Endothelial cell of umbilical vein (primary cell): Measurements from ENCODE around the gene MLPH. TPM values are rescaled to one million over a fixed set of nuclear protein-coding genes. Genes with fewer than 3 reads are reported as not detected.

ENCODE experiments used
- BruUV-seq: library from RNA; stranded (reverse); fragments of 400-500 nt; replicated peaks from 2 replicates; lab custom pipeline; 2021; lab: Mats Ljungman, UMichigan
- CTCF ChIA-PET: fragments of 300-600, 350-600 bp; sonication (Branson Sonifier 250); formaldehyde crosslinking; loops from one replicate; lab custom pipeline; 2021; ENCODE audit warnings: antibody characterized with exemption, inconsistent platforms; lab: Charles Lee
- POLR2A ChIA-PET: fragments of 300-600, 350-600 bp; sonication (Branson Sonifier 250); formaldehyde crosslinking; loops from one replicate; lab custom pipeline; 2021; ENCODE audit warnings: antibody characterized with exemption, inconsistent platforms; lab: Charles Lee
- DNase-seq: peaks from one replicate; pipeline ENCODE4 v3.0.0-alpha.2; 2011; ENCODE audit warnings: low read depth, low spot score
- FAIRE-seq: peaks from 2 replicates; lab custom pipeline; 2011; peaks lifted over from hg19 to GRCh38; lab: Jason Lieb, UNC
- H2AFZ ChIP-seq: 2 replicates; pipeline ENCODE4 v1.6.0; 2012; ENCODE audit warnings: low read depth, low read length, control low read depth, inconsistent platforms
- H3K27ac ChIP-seq: 2 replicates; pipeline ENCODE4 v1.5.1; 2011; ENCODE audit warnings: low read depth, mild to moderate bottlenecking, control low read depth, low read length, moderate library complexity; ENCODE audit not compliant: insufficient read depth
- H3K27me3 ChIP-seq, 2 experiments: 2 replicates each; pipeline versions ENCODE4 v1.6.0 to v1.6.1; 2011; ENCODE audit warnings: low read length in 2 of 2, mixed read lengths in 1 of 2; ENCODE audit not compliant: control insufficient read depth in 2 of 2, insufficient read depth in 2 of 2
- H3K36me3 ChIP-seq, 2 experiments: 2 replicates in 1 of 2; 3 replicates in 1 of 2; pipeline ENCODE4 v1.5.1; 2011; ENCODE audit warnings: low read length in 2 of 2, mild to moderate bottlenecking in 1 of 2, moderate library complexity in 1 of 2; ENCODE audit not compliant: control insufficient read depth in 2 of 2, insufficient read depth in 2 of 2; ENCODE audit errors: extremely low read depth in 1 of 2
- H3K4me1 ChIP-seq: 3 replicates; pipeline ENCODE4 v1.5.1; 2011; ENCODE audit warnings: mild to moderate bottlenecking, low read length; ENCODE audit not compliant: control insufficient read depth, insufficient read depth; ENCODE audit errors: extremely low read depth
- H3K4me2 ChIP-seq: 2 replicates; pipeline ENCODE4 v1.6.1; 2011; ENCODE audit warnings: low read length, control low read depth, mixed read lengths; ENCODE audit not compliant: insufficient read depth
- H3K4me3 ChIP-seq, 3 experiments: fragments of 200-600 bp in 1 of 3; sonication (generic), shearing (Covaris generic) in 1 of 3; replicated peaks in 1 of 3; 2 replicates each; pipeline ENCODE4 v1.5.1; 2011 to 2016; ENCODE audit warnings: control low read depth in 3 of 3, low read length in 3 of 3, mild to moderate bottlenecking in 2 of 3, inconsistent platforms in 1 of 3, low read depth in 1 of 3, moderate library complexity in 1 of 3; ENCODE audit not compliant: insufficient read depth in 1 of 3
- H3K79me2 ChIP-seq: 2 replicates; pipeline ENCODE4 v1.6.0; 2012; ENCODE audit warnings: low read length, inconsistent platforms; ENCODE audit not compliant: control insufficient read depth, insufficient read depth
- H3K9ac ChIP-seq: replicated peaks from 2 replicates; pipeline ENCODE3; 2011; ENCODE audit warnings: low read length, control low read depth; ENCODE audit not compliant: insufficient read depth; ENCODE audit errors: extremely low read depth
- H3K9me1 ChIP-seq: replicated peaks from 3 replicates; pipeline ENCODE4 v1.6.0; 2011; ENCODE audit warnings: mild to moderate bottlenecking, low read length; ENCODE audit not compliant: control insufficient read depth, insufficient read depth; ENCODE audit errors: extremely low read depth
- H3K9me3 ChIP-seq: replicated peaks from 2 replicates; pipeline ENCODE4 v1.5.1; 2012; ENCODE audit warnings: low read length, inconsistent platforms; ENCODE audit not compliant: control insufficient read depth, insufficient read depth
- H4K20me1 ChIP-seq: replicated peaks from 2 replicates; pipeline ENCODE3; 2011; ENCODE audit warnings: mild to moderate bottlenecking, low read length; ENCODE audit not compliant: control insufficient read depth, insufficient read depth; ENCODE audit errors: extremely low read depth
- CTCF ChIP-seq, 2 donors: IDR thresholded peaks; 1 replicate in 1 of 2; 2 replicates in 1 of 2; pipeline ENCODE4 v1.5.1; 2011; ENCODE audit warnings: low read length in 2 of 2, mild to moderate bottlenecking in 2 of 2, moderate library complexity in 2 of 2, control low read depth in 1 of 2, inconsistent platforms in 1 of 2, low read depth in 1 of 2; ENCODE audit not compliant: insufficient read depth in 1 of 2; ENCODE audit errors: extremely low read depth in 1 of 2
- EZH2 ChIP-seq: IDR thresholded peaks from 2 replicates; pipeline ENCODE4 v1.6.1; 2012; ENCODE audit warnings: borderline replicate concordance, low read depth, mild to moderate bottlenecking, moderate library complexity, low read length, inconsistent platforms; ENCODE audit not compliant: severe bottlenecking
- FOS ChIP-seq: IDR thresholded peaks from 2 replicates; pipeline ENCODE4 v1.6.1; 2011; ENCODE audit warnings: mild to moderate bottlenecking, low read length, moderate library complexity, borderline replicate concordance; ENCODE audit not compliant: insufficient read depth
- GATA2 ChIP-seq: IDR thresholded peaks from 2 replicates; pipeline ENCODE4 v1.7.0; 2011; ENCODE audit warnings: low read depth, mild to moderate bottlenecking, moderate library complexity, mixed read lengths, low read length; ENCODE audit not compliant: insufficient read length, insufficient read depth
- JUN ChIP-seq: IDR thresholded peaks from 2 replicates; pipeline ENCODE4 v1.6.1; 2011; ENCODE audit warnings: borderline replicate concordance, low read depth; ENCODE audit not compliant: insufficient read length, insufficient read depth
- MAX ChIP-seq: IDR thresholded peaks from 2 replicates; pipeline ENCODE4 v1.6.1; 2011; ENCODE audit not compliant: insufficient read depth, insufficient read length
- MYC ChIP-seq: IDR thresholded peaks from one replicate; pipeline ENCODE4 v1.6.1; 2011; ENCODE audit warnings: mild to moderate bottlenecking, low read depth, low read length
- POLR2A ChIP-seq: IDR thresholded peaks from 2 replicates; pipeline ENCODE4 v1.6.1; 2012; ENCODE audit warnings: low read depth, mild to moderate bottlenecking, control low read depth, low read length
- POLR2AphosphoS5 ChIP-seq: IDR thresholded peaks from 2 replicates; pipeline ENCODE4 v1.6.1; 2012; ENCODE audit warnings: low read depth, mild to moderate bottlenecking, control low read depth, low read length, moderate library complexity; ENCODE audit not compliant: insufficient read depth
- dilution Hi-C: fragments of 300-500 bp; cut with MboI; formaldehyde crosslinking; loops from one replicate; pipeline ENCODE4 v1.15.0; 2019; ENCODE audit warnings: low sequenced_read_pairs; ENCODE audit not compliant: extremely low pct_ligation_motif_present
- intact Hi-C: fragments of 100-400 bp; cut with micrococcal nuclease; formaldehyde crosslinking; loops from one replicate; pipeline ENCODE4 v1.10.0; 2022
- polyA plus RNA-seq, 4 experiments: library from polyadenylated mRNA; depleted of rRNA in 3 of 4; stranded (reverse) in 3 of 4; unstranded in 1 of 4; fragments of >200 nt; gene quantifications; 2 replicates each; pipeline versions ENCODE4 v1.2.1 to v1.2.3, GENCODE V29; 2011 to 2012; ENCODE audit warnings: missing spikeins in 1 of 4
- total RNA-seq: library from RNA; stranded (reverse); gene quantifications from 2 replicates; pipeline ENCODE4 v1.2.3, GENCODE V29; 2021

Gene MLPH
- total and polyA plus RNA-seq, 2 donors (not counting 3 experiments of a cell fraction or from before 2014, with no cell fraction given): not detected

GRCh38 chr2:237557633-237558015 is 70.6 kb downstream of the MLPH start:
- Histone ChIP-seq H2AFZ (no peak overlapping the region), H3K4me1 (no peaks in the 10 kb centered on the region), H3K4me2 (no peak overlapping the region), H3K36me3 (no peaks in the 10 kb centered on the region), H3K79me2 (no peaks in the 10 kb centered on the region), H3K9ac (no peak overlapping the region), H3K9me1 (no peaks in the 10 kb centered on the region), H3K27me3 (peaks cover 4 to 7% of the 10 kb centered on the region in 2 experiments), H4K20me1 (no peaks in the 10 kb centered on the region), H3K9me3 (no peaks in the 10 kb centered on the region), H3K27ac (no peak overlapping the region), H3K4me3 (no peak overlapping the region)
- POLR2A ChIA-PET: no interaction called here
- intact Hi-C loops: no loop called here
- CTCF ChIA-PET: interaction anchor here (0.6 to 1.8 kb wide), 3 partner anchors 14 to 56 kb away, joined by 3 to 6 read pairs (median 5); no protein-coding TSS in a partner anchor
- DNase-seq (no peak), FAIRE-seq (no peak)
- TF ChIP-seq FOS (no peak), POLR2AphosphoS5 (no peak), MYC (no peak)
- BruUV-seq: no TSS peak
- dilution Hi-C loops: no loop called here

GRCh38 chr2:237558961-237559641 is 72.0 kb downstream of the MLPH start:
- BruUV-seq: no TSS peak
- Histone ChIP-seq H3K4me3 (no peak overlapping the region), H3K27ac (no peak overlapping the region), H3K27me3 (peaks cover 4 to 7% of the 10 kb centered on the region in 2 experiments), H3K4me2 (no peak overlapping the region), H3K9me1 (no peaks in the 10 kb centered on the region), H3K79me2 (no peaks in the 10 kb centered on the region), H4K20me1 (no peaks in the 10 kb centered on the region), H3K4me1 (no peaks in the 10 kb centered on the region), H3K36me3 (no peaks in the 10 kb centered on the region), H3K9me3 (no peaks in the 10 kb centered on the region), H3K9ac (no peak overlapping the region), H2AFZ (no peak overlapping the region)
- POLR2A ChIA-PET: no interaction called here
- intact Hi-C loops (no loop called here), dilution Hi-C loops (no loop called here)
- DNase-seq (no peak), FAIRE-seq (no peak)
- CTCF ChIA-PET: interaction anchor here (1.2 to 1.8 kb wide), 3 partner anchors 13 to 46 kb away, joined by 5 to 6 read pairs (median 6); no protein-coding TSS in a partner anchor
- TF ChIP-seq MAX (no peak), POLR2A (no peak), FOS (no peak), EZH2 (no peak), JUN (no peak), POLR2AphosphoS5 (no peak), GATA2 (no peak), CTCF (IDR thresholded peaks at IDR 0.05; ENCODE audit: extremely low read depth in 1 of 2, insufficient read depth in 1 of 2, low read depth in 1 of 2, low read length in 2 of 2) (no peak), MYC (no peak)
